ENCODE results near the gene NR5A1.

Gene NR5A1

GRCh38 chr9:124498040-124498439 is 9.2 kb downstream of the NR5A1 start:
- Histone ChIP-seq H3K4me1 (ENCODE audit: control insufficient read depth, insufficient read depth, low read length) (no peaks in the 10 kb centered on the region), H3K4me3 (ENCODE audit: low read depth, low read length) (no peak overlapping the region), H3K36me3 (ENCODE audit: control insufficient read depth in 2 of 2, insufficient read depth in 1 of 2, low read length in 2 of 2) (no peaks in the 10 kb centered on the region), H3K9me3 (ENCODE audit: control insufficient read depth, insufficient read depth, low read depth, low read length) (no peaks in the 10 kb centered on the region), H3K27ac (ENCODE audit: extremely low read depth, low read depth, low read length) (no peak overlapping the region)
- ChIA-PET POLR2A (no interaction called here), CTCF (interaction anchor here (0.7 to 1.2 kb wide), 4 partner anchors 39 to 277 kb away, joined by 3 to 8 read pairs (median 4); no protein-coding TSS in a partner anchor)
- no peak for TF ChIP-seq ZNF629 (tag by site-specific recombination; IDR thresholded peaks at IDR 0.05)
- TF ChIP-seq SP7 (tag by site-specific recombination; IDR thresholded peaks at IDR 0.05), result no peak
- TF ChIP-seq YY2 (tag by site-specific recombination; IDR thresholded peaks at IDR 0.05), result no peak
- no peak for TF ChIP-seq GLIS1 (tag by site-specific recombination; IDR thresholded peaks at IDR 0.05)
- TF ChIP-seq ZFP3 (tag by site-specific recombination; IDR thresholded peaks at IDR 0.05; ENCODE audit: low read depth), result no peak
- no peak for TF ChIP-seq IKZF3 (tag by site-specific recombination; IDR thresholded peaks at IDR 0.05)
- TF ChIP-seq KLF8 (tag by site-specific recombination; IDR thresholded peaks at IDR 0.05), result no peak
- TF ChIP-seq GFI1B (tag by site-specific recombination; IDR thresholded peaks at IDR 0.05), result no peak
- TF ChIP-seq ZEB2 (tag by site-specific recombination; IDR thresholded peaks at IDR 0.05), result no peak
- no peak for TF ChIP-seq PBX3 (CRISPR knock-in tag; IDR thresholded peaks at IDR 0.05)
- no peak for TF ChIP-seq ZNF292 (tag by site-specific recombination; IDR thresholded peaks at IDR 0.05; ENCODE audit: borderline replicate concordance, low read depth)
- TF ChIP-seq ZNF747 (tag by site-specific recombination; IDR thresholded peaks at IDR 0.05), result no peak
- no peak for TF ChIP-seq WT1 (tag by site-specific recombination; IDR thresholded peaks at IDR 0.05)
- TF ChIP-seq ZNF837 (tag by site-specific recombination; IDR thresholded peaks at IDR 0.05), result no peak
- TF ChIP-seq ZBTB44 (tag by site-specific recombination; IDR thresholded peaks at IDR 0.05), result no peak
- no peak for TF ChIP-seq ZBTB48 (tag by site-specific recombination; IDR thresholded peaks at IDR 0.05)
- TF ChIP-seq ZNF274 (IDR thresholded peaks at IDR 0.05; ENCODE audit: low read length), result no peak
- TF ChIP-seq ZNF274 (tag by site-specific recombination; IDR thresholded peaks at IDR 0.05; ENCODE audit: borderline replicate concordance), result no peak
- no peak for TF ChIP-seq ZNF239 (tag by site-specific recombination; IDR thresholded peaks at IDR 0.05)

GRCh38 chr9:124497441-124497840 is 9.8 kb downstream of the NR5A1 start:
- POLR2A ChIA-PET, result no interaction called here
- no peaks in the 10 kb centered on the region for H3K4me1 ChIP-seq (ENCODE audit: control insufficient read depth, insufficient read depth, low read length)
- no peaks in the 10 kb centered on the region for H3K36me3 ChIP-seq (ENCODE audit: control insufficient read depth in 2 of 2, insufficient read depth in 1 of 2, low read length in 2 of 2)
- no peak overlapping the region for H3K27ac ChIP-seq (ENCODE audit: extremely low read depth, low read depth, low read length)
- H3K9me3 ChIP-seq (ENCODE audit: control insufficient read depth, insufficient read depth, low read depth, low read length), result no peaks in the 10 kb centered on the region
- no peak overlapping the region for H3K4me3 ChIP-seq (ENCODE audit: low read depth, low read length)
- CTCF ChIA-PET, result interaction anchor here (0.9 to 1.2 kb wide), 2 partner anchors 39 to 278 kb away, joined by 3 to 4 read pairs; no protein-coding TSS in a partner anchor
- TF ChIP-seq ZNF654 (tag by site-specific recombination; IDR thresholded peaks at IDR 0.05; ENCODE audit: low read depth) (no peak), ZNF292 (tag by site-specific recombination; IDR thresholded peaks at IDR 0.05; ENCODE audit: borderline replicate concordance, low read depth) (no peak), GLIS2 (tag by site-specific recombination; IDR thresholded peaks at IDR 0.05) (no peak), ZSCAN16 (tag by site-specific recombination; IDR thresholded peaks at IDR 0.05) (no peak), ZNF585B (tag by site-specific recombination; IDR thresholded peaks at IDR 0.05) (no peak), ZSCAN23 (tag by site-specific recombination; IDR thresholded peaks at IDR 0.05) (no peak), ZNF239 (tag by site-specific recombination; IDR thresholded peaks at IDR 0.05) (no peak), SETDB1 (IDR thresholded peaks at IDR 0.05; ENCODE audit: insufficient read length, low read length) (no peak), KLF7 (tag by site-specific recombination; IDR thresholded peaks at IDR 0.05; ENCODE audit: borderline replicate concordance) (no peak), ZNF704 (tag by site-specific recombination; IDR thresholded peaks at IDR 0.05) (no peak), ZNF548 (tag by site-specific recombination; IDR thresholded peaks at IDR 0.05) (no peak), ZNF146 (tag by site-specific recombination; IDR thresholded peaks at IDR 0.05) (no peak), ZSCAN18 (tag by site-specific recombination; IDR thresholded peaks at IDR 0.05) (no peak), ZNF76 (tag by site-specific recombination; IDR thresholded peaks at IDR 0.05; ENCODE audit: borderline replicate concordance, low read depth) (no peak), ZNF214 (tag by site-specific recombination; IDR thresholded peaks at IDR 0.05; ENCODE audit: borderline replicate concordance) (no peak)
